Omental fat pad (tissue), 4 donors: Measurements from ENCODE around the gene PPP5C. TPM values are rescaled to one million over a fixed set of nuclear protein-coding genes. Genes with fewer than 3 reads are reported as not detected.
A peak's percentile ranks its signal among the peaks of the same experiment; 100 is the strongest.

ENCODE experiments used
- ATAC-seq: fragments of 150-250 bp; one replicate; pipeline ENCODE4 v1.9.1; 2016; ENCODE audit warnings: mild to moderate bottlenecking, moderate library complexity; ENCODE audit not compliant: low FRiP score
- DNase-seq: peaks from one replicate; pipeline ENCODE4 v3.0.0-alpha.2; 2019; ENCODE audit warnings: low spot score
- total RNA-seq, 4 donors: library from RNA; depleted of rRNA; stranded (reverse); fragments of >200 nt; gene quantifications; one replicate each; pipeline ENCODE4 v1.1.0, GENCODE V29; 2016
- TF ChIP-seq, protein P1 (sequence below), 3 donors: fragments of 450-650 bp; IDR thresholded peaks; one replicate each; pipeline ENCODE4 v1.5.1; 2016 to 2017; ENCODE audit warnings: antibody characterized with exemption in 3 of 3, mild to moderate bottlenecking in 3 of 3, moderate library complexity in 2 of 3

PPP5C gene
- total RNA-seq, 4 donors from 2014 or later: 43.2 to 63.8 (median 49.5) TPM

DNA sequence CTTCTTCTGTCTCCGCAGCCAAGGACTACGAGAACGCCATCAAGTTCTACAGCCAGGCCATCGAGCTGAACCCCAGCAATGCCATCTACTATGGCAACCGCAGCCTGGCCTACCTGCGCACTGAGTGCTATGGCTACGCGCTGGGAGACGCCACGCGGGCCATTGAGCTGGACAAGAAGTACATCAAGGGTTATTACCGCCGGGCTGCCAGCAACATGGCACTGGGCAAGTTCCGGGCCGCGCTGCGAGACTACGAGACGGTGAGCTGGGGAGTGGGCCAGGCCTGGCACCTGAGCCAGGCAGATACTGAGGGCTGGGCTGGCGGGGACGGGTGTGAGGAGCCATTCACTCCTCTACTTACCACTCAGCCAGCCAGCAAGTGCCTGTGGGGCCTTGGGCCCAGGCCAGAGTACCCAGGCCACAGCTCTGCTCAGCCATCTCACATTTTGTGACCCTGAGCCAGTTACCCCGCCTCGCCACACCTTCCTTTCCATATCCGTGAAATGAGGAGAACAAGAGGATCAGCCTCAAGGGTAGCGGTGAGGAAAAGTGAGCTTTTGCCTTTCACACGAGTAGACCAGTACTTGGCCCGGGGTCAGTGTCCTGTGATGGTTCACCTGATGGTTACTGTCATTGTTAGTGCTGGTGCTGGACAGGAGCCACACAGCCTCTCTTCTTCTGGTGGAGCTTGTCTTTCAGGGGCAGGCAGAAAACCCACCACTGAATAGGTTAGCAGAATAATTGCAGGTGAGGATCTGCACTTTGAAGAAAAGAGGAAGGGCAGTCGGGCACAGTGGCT lies 7.0 kb downstream of the PPP5C start:
- DNase-seq: no peak
- TF ChIP-seq, protein P1, sequence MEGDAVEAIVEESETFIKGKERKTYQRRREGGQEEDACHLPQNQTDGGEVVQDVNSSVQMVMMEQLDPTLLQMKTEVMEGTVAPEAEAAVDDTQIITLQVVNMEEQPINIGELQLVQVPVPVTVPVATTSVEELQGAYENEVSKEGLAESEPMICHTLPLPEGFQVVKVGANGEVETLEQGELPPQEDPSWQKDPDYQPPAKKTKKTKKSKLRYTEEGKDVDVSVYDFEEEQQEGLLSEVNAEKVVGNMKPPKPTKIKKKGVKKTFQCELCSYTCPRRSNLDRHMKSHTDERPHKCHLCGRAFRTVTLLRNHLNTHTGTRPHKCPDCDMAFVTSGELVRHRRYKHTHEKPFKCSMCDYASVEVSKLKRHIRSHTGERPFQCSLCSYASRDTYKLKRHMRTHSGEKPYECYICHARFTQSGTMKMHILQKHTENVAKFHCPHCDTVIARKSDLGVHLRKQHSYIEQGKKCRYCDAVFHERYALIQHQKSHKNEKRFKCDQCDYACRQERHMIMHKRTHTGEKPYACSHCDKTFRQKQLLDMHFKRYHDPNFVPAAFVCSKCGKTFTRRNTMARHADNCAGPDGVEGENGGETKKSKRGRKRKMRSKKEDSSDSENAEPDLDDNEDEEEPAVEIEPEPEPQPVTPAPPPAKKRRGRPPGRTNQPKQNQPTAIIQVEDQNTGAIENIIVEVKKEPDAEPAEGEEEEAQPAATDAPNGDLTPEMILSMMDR (IDR thresholded peaks at IDR 0.05): no peak
- no peak for ATAC-seq

DNA sequence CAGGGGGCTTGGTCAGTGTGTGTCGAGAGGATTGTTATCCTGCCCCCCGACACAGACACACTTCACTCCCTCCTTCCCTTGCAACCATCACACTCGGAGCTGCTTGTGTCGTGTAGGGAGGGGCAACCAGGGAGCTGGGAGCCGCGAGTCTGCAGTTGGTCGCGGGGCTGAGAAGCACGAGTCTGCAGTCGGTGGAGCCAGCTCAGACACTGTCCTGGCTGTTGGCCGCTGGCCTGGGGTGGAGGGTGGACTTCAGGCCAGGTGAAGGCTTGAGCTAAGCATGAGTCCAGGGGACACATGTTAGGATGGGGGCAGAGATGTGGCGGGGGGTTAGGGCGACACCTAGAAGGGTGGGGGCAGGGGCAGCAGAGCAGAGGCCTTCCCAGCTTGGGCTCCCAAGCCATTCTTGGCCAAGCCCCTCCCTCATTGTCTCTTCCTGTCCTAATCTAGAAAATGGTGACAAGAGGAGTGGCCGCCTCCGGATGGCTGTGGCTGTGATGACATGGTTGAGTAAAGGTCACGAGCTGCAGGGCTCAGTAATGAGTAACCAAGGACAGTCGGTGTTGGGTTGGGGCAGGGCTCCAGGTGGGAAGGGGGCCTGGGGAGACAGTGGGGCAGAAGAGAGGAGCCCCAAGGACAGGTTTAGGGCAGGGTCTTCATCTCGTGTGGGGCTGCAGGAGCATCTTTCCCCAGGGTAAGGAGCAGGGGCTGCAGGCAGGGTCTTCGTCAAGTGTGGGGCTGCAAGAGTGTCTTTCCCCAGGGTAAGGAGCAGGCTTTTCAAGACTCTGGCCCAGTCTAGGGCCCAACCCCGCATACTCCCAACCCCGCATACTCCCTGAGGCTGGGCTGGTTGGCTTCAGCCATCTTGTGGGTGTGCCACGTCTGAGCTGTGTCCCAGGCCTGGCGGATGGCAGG lies 8.6 kb downstream of the PPP5C start:
- TF ChIP-seq, protein P1 (IDR thresholded peaks at IDR 0.05): no peak
- DNase-seq (no peak), ATAC-seq (no peak)

DNA sequence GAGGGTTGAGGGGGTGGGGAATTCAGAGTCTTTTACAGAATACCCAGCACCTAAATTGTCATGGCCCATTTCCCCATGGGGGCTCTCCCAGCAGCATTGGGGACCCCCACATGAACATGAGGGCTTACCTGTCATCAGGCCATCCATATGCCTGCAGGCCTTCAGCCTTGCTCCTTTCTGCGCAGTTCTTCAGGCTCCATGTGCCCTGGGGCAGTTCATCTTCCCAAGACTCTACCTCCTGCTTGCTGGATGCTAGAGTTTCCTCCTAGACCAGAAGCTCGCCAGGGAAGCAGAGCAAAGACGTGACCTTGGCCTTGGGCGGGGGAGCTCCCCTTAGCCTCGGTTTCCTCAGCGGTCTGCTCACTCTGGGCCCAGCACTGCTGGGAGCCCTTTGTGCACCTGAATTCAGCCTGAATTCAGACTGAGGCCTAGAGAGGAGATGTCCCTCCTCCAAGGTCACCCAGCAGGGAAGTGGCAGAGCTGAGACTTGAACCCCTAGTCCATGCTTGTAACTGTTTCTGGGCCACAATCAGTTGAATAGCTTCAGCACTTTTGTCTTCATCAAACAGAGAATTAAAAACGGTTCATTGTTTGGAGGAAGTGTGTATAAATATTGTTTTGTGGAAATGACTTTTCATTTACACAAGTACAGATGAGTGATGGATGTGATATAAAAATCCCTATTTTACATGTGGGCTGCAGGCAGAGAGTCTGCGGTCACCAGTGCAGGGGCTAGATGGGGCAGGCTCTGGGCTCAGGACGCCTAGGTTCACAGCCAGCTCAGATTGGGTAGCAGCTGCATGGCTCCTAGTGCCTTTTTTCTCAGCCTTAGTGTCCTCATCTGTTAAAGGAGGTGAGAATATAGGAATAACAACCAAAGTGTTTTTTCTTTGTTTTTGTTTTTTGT lies 9.5 kb downstream of the PPP5C start:
- ATAC-seq (no peak), DNase-seq (no peak)
- TF ChIP-seq, protein P1 (IDR thresholded peaks at IDR 0.05): no peak

DNA sequence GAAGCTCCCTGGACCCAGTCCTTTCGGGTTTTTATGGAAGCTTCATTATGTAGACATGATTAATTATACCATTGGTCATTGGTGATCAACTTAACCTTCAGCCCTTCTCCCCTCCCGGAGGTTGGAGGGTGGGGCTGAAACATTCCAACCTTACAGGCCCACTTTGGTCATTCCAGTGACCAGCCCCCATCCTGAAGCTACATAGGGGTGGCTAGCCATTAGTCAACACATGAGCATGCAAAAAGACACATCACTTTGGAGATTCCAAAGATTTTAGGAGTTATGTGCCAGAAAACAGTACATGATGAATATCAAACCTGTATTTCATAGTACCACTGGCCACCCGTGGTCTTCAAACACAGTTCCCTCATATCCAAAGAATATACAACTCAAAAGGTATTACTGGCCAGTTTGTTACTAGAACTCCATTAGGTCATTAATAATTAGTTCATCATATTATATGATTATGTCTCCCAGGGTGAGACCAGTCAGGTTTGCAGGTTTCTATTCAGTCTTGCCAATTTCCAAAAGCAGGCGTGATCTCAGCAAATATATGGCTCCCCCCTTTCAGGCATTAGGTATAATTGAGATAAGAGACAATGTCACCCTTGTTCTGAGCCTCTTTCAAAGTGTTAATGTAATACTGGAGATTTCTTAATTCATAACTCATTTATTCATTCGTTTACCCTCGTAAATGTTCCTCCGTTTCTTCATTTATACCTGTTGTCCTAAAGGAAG lies 11.1 kb downstream of the PPP5C start:
- DNase-seq (no peak), ATAC-seq (peak; percentile 32)
- TF ChIP-seq, protein P1 (IDR thresholded peaks at IDR 0.05): no peak

DNA sequence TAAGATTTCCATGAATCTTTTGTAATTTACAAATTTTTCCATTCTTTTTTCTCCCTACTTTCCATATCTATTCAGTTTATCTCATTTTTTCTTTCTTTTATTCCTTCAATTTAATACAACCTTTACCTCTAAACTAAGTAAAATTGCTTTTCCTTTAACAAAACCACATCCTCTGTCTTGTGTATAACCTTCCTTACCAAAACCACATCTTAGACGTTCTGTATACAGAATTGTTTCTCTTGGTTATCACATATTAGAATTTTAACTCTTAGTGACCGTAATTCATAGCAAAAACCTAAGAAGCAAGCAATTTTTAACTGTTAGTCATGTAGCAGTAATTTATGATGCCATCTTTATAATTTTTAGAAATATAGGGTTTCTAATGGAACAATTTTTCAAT lies 15.0 kb downstream of the PPP5C start:
- DNase-seq (no peak), ATAC-seq (no peak)
- TF ChIP-seq, protein P1 (IDR thresholded peaks at IDR 0.05): no peak

DNA sequence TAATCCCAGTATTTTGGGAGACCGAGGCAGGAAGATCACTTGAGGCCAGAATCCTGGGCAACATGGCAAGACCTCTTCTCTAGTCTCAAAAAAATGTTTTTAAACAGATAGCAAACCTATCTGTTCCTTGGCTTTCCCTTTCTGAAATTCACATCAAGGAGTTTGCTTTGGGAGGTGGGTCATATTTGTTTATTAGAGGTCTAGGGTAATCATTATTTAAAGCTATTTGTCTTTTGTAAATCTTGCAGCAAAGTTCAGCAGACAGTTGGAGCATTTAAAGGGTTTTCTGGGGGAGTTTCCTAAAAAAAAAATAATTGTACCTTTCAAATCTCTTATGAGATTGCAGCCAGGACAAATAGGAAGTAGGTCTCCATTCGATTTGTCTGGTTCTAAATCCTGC lies 17.5 kb downstream of the PPP5C start:
- TF ChIP-seq, protein P1 (IDR thresholded peaks at IDR 0.05): no peak
- ATAC-seq: no peak
- DNase-seq: no peak
